ENCODE measurements around the gene RAB36.

The RAB36 gene

DNA sequence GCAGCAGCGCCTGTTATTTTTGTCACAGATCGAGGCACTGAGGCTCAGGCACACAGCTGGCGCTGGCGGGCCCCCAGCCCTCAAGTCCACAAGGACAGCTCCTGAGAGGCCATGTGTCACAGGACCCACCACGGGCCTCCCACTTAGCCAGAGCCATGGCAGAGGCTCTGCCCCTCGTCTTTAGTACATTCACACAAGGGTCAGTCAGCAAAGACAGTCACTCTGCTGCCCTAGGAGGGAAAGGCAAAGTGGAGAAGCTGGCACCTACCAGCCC is 45.8 kb upstream of the RAB36 start:
- no peak overlapping the region for H3K4me3 ChIP-seq (ENCODE audit: low read depth, low read length)
- in situ Hi-C loops (cut with HindIII; ENCODE audit: low sequenced_read_pairs) = no loop called here
- no peak for DNase-seq (ENCODE audit: low read depth)
- TF ChIP-seq, protein P1, sequence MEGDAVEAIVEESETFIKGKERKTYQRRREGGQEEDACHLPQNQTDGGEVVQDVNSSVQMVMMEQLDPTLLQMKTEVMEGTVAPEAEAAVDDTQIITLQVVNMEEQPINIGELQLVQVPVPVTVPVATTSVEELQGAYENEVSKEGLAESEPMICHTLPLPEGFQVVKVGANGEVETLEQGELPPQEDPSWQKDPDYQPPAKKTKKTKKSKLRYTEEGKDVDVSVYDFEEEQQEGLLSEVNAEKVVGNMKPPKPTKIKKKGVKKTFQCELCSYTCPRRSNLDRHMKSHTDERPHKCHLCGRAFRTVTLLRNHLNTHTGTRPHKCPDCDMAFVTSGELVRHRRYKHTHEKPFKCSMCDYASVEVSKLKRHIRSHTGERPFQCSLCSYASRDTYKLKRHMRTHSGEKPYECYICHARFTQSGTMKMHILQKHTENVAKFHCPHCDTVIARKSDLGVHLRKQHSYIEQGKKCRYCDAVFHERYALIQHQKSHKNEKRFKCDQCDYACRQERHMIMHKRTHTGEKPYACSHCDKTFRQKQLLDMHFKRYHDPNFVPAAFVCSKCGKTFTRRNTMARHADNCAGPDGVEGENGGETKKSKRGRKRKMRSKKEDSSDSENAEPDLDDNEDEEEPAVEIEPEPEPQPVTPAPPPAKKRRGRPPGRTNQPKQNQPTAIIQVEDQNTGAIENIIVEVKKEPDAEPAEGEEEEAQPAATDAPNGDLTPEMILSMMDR (IDR thresholded peaks at IDR 0.05; ENCODE audit: low read depth, low read length, missing control alignments) = no peak

DNA sequence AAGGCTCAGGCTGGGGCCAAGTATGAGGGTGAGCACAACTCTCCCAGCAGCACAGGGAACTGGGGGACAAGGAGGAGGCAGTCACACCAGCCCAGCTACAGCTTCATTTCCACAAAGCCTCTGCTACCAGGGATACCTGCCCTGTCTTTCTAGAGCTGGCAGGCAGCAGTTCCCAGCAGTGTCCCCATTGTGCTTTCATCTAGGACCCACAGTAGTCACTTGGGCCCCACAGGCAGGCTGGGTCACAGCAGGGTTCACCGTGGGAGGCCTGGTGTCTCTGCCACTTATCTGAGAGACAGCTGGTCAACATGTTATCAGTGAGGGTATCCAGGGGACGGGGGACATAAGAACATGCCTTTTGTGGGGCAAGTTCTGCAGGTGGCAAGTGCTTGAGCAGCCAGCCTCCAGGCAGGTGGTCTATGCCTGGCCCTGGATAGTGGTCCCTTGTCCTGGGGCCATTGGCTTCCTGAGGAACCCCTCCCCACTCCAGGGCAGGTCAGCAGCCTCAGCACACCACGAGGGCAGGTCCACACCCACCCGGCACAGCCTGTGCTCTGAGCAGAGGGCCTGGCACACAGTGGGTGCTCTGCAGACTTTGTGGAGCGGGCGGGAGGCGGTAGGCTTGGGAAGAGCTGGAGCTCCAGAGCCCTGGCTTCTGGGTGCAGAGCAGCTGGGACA is 45.0 kb upstream of the RAB36 start:
- no peak overlapping the region for H3K4me3 ChIP-seq (ENCODE audit: low read depth, low read length)
- TF ChIP-seq, protein P1 (IDR thresholded peaks at IDR 0.05; ENCODE audit: low read depth, low read length, missing control alignments) = no peak
- in situ Hi-C loops (cut with HindIII; ENCODE audit: low sequenced_read_pairs) = no loop called here
- DNase-seq (ENCODE audit: low read depth) = no peak

DNA sequence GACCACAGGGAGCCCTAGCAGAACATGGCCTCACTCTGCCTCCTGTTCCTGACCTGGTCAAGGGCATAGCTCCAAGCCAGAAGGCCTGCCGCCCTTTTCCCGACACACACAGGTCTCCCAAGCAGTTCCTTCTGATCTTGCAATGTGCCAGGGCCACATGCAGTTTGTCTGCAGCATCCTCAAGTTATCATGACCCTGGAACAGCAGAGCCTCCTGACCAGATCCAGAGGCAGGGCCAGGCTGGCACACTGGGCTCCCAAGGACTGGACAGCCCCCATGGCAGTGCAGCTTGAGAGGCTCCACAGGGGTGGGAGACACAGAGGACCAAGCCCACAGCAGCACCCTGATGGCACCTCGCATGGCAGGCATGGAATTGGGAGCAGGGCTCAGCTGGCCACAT is 43.8 kb upstream of the RAB36 start:
- no peak for DNase-seq (ENCODE audit: low read depth)
- TF ChIP-seq, protein P1 (IDR thresholded peaks at IDR 0.05; ENCODE audit: low read depth, low read length, missing control alignments) = no peak
- H3K4me3 ChIP-seq (ENCODE audit: low read depth, low read length) = no peak overlapping the region
- in situ Hi-C loops (cut with HindIII; ENCODE audit: low sequenced_read_pairs) = no loop called here

DNA sequence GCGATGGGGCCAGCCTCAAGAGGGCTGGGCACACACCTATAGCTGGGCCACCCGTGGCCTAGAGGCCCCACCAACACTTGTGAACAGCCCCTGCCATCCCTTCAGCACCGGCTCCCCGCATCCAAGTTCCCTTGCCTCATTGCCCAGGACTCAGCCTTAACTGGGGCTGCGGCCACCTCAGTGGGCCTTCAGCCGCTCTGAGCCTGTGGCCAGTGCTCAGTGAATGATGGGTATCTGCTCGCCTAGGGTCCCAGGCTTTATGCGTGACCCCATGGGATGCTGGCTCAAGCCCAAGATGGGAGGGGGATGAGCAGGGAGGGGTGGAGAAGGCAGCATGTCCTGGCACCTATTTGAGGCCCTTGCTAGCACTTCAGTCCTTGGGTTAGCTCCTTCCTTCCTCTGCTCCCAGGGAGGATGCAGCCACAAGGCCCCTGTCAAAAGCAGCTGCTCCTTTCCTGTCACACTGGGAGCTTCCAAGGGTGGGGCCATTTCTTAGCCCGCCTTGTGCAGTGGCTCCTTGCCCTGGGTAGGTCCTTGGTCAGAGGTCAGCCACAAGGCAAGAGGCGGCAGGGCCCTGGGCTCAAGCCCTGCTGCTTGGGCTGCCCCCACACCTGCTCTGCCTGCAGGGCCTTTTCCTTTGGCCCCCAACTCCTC is 43.1 kb upstream of the RAB36 start:
- in situ Hi-C loops (cut with HindIII; ENCODE audit: low sequenced_read_pairs) = no loop called here
- H3K4me3 ChIP-seq (ENCODE audit: low read depth, low read length) = no peak overlapping the region
- TF ChIP-seq, protein P1 (IDR thresholded peaks at IDR 0.05; ENCODE audit: low read depth, low read length, missing control alignments) = no peak
- no peak for DNase-seq (ENCODE audit: low read depth)

DNA sequence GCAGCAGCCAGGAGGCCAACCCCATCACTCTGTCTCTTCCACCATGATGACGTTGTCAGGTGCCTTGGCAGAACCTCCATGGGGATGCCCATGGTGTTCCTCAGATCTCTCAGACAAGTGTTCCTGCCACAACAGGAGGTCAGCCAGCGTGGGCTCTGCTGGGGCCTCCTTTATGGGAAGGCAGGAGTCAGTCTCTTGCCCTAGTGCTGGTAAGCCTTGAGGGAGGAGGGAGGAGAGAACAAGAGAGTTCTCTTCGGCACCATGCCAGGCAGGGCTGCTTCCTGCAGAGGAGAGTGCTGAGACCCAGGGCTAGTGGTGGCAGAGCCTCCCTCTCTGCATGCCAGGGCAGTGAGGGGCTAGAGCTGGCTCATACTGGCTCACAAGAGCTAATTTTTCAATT is 42.5 kb upstream of the RAB36 start:
- no peak overlapping the region for H3K4me3 ChIP-seq (ENCODE audit: low read depth, low read length)
- in situ Hi-C loops (cut with HindIII; ENCODE audit: low sequenced_read_pairs) = no loop called here
- TF ChIP-seq, protein P1 (IDR thresholded peaks at IDR 0.05; ENCODE audit: low read depth, low read length, missing control alignments) = no peak
- DNase-seq (ENCODE audit: low read depth) = no peak

DNA sequence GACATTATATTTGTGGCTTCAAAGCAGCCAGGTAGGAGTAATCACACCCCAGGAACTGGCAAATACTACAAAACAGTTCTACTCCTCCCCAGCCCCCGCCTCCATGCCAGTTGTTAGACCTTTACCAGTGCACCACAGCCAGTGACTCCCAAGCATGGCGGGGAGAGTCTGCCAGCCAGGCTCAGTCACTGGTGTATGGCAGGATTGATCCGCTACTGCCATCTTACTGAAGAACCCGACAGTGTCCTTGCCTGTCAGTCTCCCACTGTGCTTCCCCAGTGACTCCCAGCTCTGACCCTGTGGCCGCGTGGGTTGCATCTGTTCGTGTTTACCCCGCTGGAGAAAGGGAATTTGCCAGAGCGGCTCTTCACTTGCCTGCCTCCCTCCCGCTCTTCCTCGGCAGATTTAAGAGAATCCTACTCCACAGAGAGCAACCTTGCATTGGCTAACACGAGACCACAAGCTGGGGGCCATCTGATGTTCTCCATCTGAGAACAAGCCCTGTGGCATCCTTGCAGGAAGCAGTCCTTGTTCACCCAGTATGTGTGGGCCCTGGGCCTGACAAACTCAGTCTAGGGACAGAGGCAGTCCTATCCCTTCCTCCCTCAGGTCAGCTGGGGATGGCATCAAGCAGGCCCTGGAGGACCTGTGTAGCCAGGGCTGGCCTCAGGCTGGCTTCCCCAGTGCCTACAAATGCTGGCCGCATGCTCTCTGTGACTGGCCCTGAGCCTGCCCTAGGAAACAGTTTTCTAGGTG is 41.9 kb upstream of the RAB36 start:
- no peak for DNase-seq (ENCODE audit: low read depth)
- in situ Hi-C loops (cut with HindIII; ENCODE audit: low sequenced_read_pairs) = no loop called here
- H3K4me3 ChIP-seq (ENCODE audit: low read depth, low read length) = no peak overlapping the region
- TF ChIP-seq, protein P1 (IDR thresholded peaks at IDR 0.05; ENCODE audit: low read depth, low read length, missing control alignments) = no peak
